BE2C (cell line): ENCODE measurements around the gene ACOT7.

Source experiments
- DNase-seq: peaks from one replicate; pipeline ENCODE4 v3.0.0-alpha.2; 2020
- H3K27me3 ChIP-seq: fragments of 250-450 bp; sonication (Bioruptor Pico); 2 replicates; pipeline ENCODE4 v1.5.1; 2020; ENCODE audit warnings: mild to moderate bottlenecking
- H3K36me3 ChIP-seq: fragments of 250-450 bp; sonication (Bioruptor Pico); 2 replicates; pipeline ENCODE4 v1.5.1; 2020; ENCODE audit warnings: mild to moderate bottlenecking
- H3K4me1 ChIP-seq: fragments of 250-450 bp; sonication (Bioruptor Pico); 2 replicates; pipeline ENCODE4 v1.5.1; 2020
- H3K4me3 ChIP-seq: 2 replicates; pipeline ENCODE4 v1.5.1; 2011; ENCODE audit warnings: low read depth, low read length
- H3K9me3 ChIP-seq: fragments of 250-450 bp; sonication (Bioruptor Pico); 2 replicates; pipeline ENCODE4 v1.5.1; 2020
- CTCF ChIP-seq: IDR thresholded peaks from 2 replicates; pipeline ENCODE4 v1.5.1; 2012; ENCODE audit warnings: mild to moderate bottlenecking, low read depth, low read length

ACOT7 gene

GRCh38 chr1:6336776-6337622 lies 56.6 kb downstream of the ACOT7 start:
- DNase-seq, result no peak
- no peak overlapping the region for H3K4me3 ChIP-seq
- no peaks in the 10 kb centered on the region for H3K27me3 ChIP-seq
- peaks cover 3% of the 10 kb centered on the region for H3K4me1 ChIP-seq
- H3K36me3 ChIP-seq, result no peaks in the 10 kb centered on the region
- TF ChIP-seq CTCF, result no peak
- no peaks in the 10 kb centered on the region for H3K9me3 ChIP-seq

GRCh38 chr1:6334261-6334993 lies 59.1 kb downstream of the ACOT7 start:
- H3K4me3 ChIP-seq, result no peak overlapping the region
- H3K4me1 ChIP-seq, result peaks cover 3% of the 10 kb centered on the region; the same call in 1 of the 2 replicates
- no peak for TF ChIP-seq CTCF
- H3K9me3 ChIP-seq, result no peaks in the 10 kb centered on the region
- H3K27me3 ChIP-seq, result no peaks in the 10 kb centered on the region
- H3K36me3 ChIP-seq, result no peaks in the 10 kb centered on the region; the same call in 1 of the 2 replicates
- DNase-seq, result no peak

- Histone ChIP-seq H3K36me3 (no peaks in the 10 kb centered on the region; the same call in 1 of the 2 replicates), H3K9me3 (no peaks in the 10 kb centered on the region), H3K27me3 (no peaks in the 10 kb centered on the region), H3K4me1 (peaks cover 3% of the 10 kb centered on the region; the same call in 1 of the 2 replicates), H3K4me3 (no peak overlapping the region)
- no peak for TF ChIP-seq CTCF
- DNase-seq, result no peak
These were observed 60.7 kb downstream of the ACOT7 start for GRCh38 chr1:6332821-6333220.

- Histone ChIP-seq H3K4me1 (peaks cover 3% of the 10 kb centered on the region; the same call in 1 of the 2 replicates), H3K4me3 (no peak overlapping the region), H3K9me3 (no peaks in the 10 kb centered on the region), H3K27me3 (no peaks in the 10 kb centered on the region), H3K36me3 (no peaks in the 10 kb centered on the region; the same call in 1 of the 2 replicates)
- no peak for DNase-seq
- TF ChIP-seq CTCF, result no peak
These were observed 61.9 kb downstream of the ACOT7 start for GRCh38 chr1:6331543-6332273.

GRCh38 chr1:6330410-6330911 lies 63.1 kb downstream of the ACOT7 start:
- no peak for DNase-seq
- 0 out of 2 replicates have a peak, but pooled peaks cover under 1% of the 10 kb centered on the region for H3K4me1 ChIP-seq
- H3K27me3 ChIP-seq, result no peaks in the 10 kb centered on the region
- no peak for TF ChIP-seq CTCF
- H3K9me3 ChIP-seq, result no peaks in the 10 kb centered on the region
- no peak overlapping the region for H3K4me3 ChIP-seq
- H3K36me3 ChIP-seq, result no peaks in the 10 kb centered on the region; the same call in 1 of the 2 replicates
